Muscle of arm (tissue), 12 donors: ENCODE measurements around the gene SPHK1. TPM values are rescaled to one million over a fixed set of nuclear protein-coding genes. Genes with fewer than 3 reads are reported as not detected.
A peak's percentile ranks its signal among the peaks of the same experiment; 100 is the strongest.

Experiments
- DNase-seq: peaks from one replicate; pipeline ENCODE4 v3.0.0-alpha.2; 2013
- polyA plus RNA-seq, 12 donors: library from polyadenylated mRNA; unstranded; fragments of 120-200 nt; gene quantifications; one replicate each; pipeline ENCODE4 v1.2.1, GENCODE V29; 2013; ENCODE audit not compliant: insufficient read length in 12 of 12

The SPHK1 gene
- polyA plus RNA-seq, 12 donors = 0.91 to 4.8 (median 1.6) TPM; not detected in 2

- no peak for DNase-seq
Observed at GRCh38 chr17:76360461-76360860, 23.9 kb upstream of the SPHK1 start.

GRCh38 chr17:76363107-76363842 is 21.1 kb upstream of the SPHK1 start:
- DNase-seq = no peak

DNA sequence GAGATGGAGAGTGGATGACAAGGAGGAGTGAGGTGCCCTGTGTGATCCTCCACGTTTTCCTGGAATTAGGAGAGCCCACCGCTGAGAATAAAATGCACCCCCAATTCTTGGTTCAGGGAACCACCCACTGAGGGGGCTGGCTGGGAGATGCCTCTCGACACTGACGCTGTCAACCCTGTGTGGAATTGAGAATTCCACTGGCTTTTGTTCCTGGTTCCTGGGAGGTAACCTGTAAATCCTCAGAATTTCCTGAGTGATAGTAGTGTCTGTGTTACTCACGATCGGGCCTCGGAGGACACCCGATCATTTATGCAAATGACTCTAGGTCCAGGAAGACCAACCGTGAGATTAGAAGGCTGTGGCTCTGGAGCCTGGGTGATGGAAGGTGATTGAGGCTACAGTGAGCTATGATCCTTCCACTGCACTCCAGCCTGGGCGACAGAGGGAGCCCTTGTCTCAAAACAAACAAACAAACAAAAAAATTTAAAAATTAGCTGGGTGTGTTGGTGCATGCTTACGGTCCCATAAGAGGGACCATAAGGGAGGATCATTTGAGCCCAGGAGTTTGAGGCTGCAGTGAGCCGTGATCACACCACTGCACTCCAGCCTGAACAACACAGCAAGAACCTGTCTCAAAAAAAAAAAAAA is 19.0 kb upstream of the SPHK1 start:
- no peak for DNase-seq

GRCh38 chr17:76366247-76366646 is 18.2 kb upstream of the SPHK1 start:
- DNase-seq = no peak

DNA sequence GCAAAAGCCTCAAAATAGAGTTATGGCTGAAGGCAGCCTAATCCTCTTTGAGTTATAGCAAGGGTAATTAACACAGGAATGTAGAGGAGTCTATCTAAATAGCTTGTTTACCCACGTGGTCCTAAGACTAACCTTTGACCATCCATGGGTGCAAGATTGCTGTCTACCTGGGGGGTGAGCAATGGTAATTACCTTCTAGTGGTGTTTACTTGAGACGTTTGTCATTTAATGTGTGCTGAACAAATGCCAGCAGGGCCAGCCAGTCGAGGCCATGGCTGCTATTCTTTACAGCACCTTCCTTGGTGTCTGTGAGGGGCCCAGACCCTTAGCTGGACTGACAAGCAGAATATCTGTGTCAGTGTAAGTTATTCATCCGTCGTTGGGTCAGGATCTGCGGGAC is 16.8 kb upstream of the SPHK1 start:
- DNase-seq = no peak

GRCh38 chr17:76368545-76368944 is 15.9 kb upstream of the SPHK1 start:
- no peak for DNase-seq

- DNase-seq = no peak
Observed at GRCh38 chr17:76369379-76369778, 15.0 kb upstream of the SPHK1 start.

DNA sequence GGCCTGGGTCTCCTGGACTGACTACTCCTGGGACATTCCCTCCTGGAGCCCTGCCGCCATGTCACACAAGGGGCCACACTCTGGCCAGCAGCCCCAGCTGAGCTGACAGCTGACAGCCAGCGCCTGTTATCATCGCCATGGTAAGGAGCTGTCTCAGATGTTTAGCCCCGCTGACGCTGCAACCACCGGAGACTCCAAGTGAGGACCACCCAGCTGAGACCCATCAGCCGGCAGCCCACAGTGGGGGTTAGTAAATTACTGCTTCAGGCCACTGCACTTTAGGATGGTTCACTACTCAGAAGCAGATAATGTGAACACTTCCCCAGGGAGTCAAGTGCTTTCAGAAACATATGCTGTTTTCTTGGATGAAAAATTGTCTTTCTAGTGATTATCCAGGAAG is 14.6 kb upstream of the SPHK1 start:
- no peak for DNase-seq

- DNase-seq = peak; percentile 69
Observed at GRCh38 chr17:76370261-76370993, 14.0 kb upstream of the SPHK1 start.

DNA sequence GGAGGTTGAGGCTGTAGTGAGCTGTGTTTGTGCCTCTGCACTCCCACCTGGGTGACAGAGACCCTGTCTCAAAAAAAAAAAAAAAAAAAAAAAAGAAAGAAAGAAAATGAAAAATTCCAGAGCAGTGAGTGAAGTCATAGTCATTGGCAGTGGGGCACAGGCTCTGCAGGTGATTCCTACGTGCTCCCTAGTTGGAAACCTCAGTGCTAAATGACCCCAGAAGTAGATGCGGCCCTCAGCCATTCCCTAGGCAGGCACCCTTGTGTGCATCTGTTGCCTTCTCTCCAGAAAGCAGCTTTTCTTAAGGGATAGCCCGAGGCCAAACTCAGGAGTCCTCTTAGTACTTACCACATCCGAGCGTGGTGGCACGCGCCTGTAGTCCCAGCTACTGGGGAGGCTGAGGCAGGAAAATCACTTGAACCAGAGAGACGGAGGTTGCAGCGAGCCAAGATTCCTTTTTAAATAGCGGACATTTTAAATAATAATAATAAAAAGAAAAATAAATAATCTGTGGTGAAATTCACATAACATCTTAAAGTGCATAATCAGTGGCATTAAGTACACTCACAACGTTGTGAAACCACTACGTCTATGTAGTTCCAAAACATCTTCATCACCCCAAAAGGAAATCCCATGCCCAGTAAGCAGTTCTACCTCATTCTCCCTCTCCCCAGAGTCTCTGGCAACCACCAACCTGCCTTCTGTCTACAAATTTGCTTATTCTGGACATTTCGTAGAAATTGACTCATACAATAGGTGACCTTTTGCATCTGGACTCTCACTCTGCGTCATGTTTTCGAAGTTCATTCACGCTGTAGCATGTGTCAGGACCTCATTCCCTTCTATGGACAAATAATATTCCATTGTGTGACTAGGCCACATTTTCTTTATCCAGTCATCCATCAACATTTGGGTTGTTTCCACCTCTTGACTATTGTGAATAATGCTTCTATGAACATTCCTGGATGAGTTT is 12.5 kb upstream of the SPHK1 start:
- no peak for DNase-seq

GRCh38 chr17:76376318-76377133 is 7.9 kb upstream of the SPHK1 start:
- no peak for DNase-seq

- DNase-seq = no peak
Observed at GRCh38 chr17:76378548-76379274, 5.7 kb upstream of the SPHK1 start.

- DNase-seq = no peak
Observed at GRCh38 chr17:76379275-76379641, 5.2 kb upstream of the SPHK1 start.

DNA sequence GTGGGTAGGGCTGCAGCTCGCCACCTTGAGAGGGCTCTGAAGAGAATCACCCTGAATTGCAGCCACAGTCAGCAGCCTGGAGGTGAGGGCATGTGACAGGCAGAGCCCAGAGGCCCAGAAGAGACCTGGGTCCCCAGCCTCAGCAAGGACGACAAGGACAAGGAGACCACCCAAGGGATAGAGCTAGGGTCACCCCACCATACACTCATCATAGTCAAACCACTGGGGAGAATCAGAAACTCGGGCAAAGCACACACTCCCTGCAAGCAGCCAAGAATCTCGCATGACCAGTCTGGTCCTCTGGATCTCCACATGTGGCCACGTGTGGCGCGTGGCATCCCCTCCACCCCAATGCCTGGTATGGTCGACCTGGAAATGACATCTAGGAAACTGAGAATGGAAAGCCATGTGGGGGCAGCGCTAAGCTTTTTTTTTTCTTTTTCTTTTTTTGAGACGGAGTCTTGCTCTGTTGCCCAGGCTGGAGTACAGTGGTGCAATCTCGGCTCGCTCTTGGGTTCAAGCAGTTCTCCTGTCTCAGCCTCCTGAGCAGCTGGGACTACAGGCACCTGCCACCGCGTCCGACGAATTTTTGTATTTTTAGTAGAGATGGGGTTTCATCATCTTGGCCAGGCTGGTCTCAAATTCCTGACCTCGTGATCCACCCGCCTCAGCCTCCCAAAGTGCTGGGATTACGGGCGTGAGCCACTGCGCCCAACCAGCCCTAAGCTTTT is 4.6 kb upstream of the SPHK1 start:
- DNase-seq = no peak

GRCh38 chr17:76381633-76382350 is 2.6 kb upstream of the SPHK1 start:
- DNase-seq = no peak

DNA sequence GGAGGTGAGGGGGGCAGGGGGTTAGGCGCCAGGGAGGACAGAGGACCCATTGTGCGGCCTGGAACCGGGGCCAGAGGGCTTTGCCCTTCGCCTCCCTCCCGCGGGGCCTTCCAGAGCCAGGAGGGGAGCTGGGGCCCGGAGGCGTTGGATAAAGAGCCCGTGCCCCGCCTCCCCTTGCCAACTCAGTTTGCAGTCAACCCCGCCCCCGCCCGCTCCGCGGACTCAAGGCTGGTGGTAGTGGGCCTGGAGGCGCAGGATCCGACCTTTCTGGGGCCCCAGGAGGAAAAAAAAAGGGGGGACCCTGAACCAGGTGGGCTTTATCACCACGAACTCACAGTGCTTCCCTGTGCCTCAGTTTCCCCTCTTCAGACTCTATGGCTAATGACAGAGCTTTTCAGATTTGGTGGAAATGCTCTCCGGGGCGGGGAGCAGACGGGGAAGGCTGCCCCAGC is 2.0 kb upstream of the SPHK1 start:
- DNase-seq = no peak

DNA sequence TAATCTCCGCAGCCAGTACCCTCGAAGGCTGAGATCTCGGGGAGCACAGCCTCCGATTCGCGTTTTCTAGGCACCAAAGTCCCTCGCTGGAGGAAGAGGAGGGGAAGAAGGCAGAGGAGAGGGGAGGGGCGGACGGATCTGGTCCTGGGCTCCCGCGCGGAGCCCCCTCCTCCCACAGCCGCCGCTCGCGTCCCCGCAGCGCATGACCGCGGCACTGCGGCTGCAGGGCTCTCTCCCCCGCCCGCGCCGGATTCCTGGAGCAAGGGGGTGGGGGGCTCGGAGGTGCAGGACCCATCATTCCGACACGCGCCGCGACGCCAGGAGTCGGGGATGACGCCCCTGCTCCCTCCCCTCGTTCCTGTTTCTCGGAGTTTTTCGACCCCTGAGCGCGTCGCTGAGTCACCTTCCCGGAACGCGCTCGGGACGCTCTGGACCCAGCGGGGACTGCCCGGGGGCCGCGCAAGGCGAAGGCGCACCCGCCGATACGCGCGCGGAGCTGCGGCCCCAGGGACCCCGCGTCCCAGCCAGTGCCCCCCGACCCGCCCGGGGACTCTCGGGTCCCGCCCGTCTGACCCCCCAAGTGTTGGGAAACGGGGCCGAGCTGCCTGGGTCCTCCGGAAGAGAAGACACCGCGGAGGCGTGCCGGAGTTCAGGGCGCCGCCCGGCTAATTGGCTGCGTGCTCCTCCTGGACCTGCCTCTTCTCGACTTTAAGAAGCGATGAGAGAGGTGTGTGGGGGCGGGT is 1.4 kb upstream of the SPHK1 start:
- no peak for DNase-seq
